ENCODE data around the gene SGCA. TPM values are rescaled to one million over a fixed set of nuclear protein-coding genes. Genes with fewer than 3 reads are reported as not detected.

SGCA gene
- total and polyA plus RNA-seq, 9 of the 15 experiments (the other 6 are each of a cell fraction or from before 2014, with no cell fraction given), result not detected

DNA sequence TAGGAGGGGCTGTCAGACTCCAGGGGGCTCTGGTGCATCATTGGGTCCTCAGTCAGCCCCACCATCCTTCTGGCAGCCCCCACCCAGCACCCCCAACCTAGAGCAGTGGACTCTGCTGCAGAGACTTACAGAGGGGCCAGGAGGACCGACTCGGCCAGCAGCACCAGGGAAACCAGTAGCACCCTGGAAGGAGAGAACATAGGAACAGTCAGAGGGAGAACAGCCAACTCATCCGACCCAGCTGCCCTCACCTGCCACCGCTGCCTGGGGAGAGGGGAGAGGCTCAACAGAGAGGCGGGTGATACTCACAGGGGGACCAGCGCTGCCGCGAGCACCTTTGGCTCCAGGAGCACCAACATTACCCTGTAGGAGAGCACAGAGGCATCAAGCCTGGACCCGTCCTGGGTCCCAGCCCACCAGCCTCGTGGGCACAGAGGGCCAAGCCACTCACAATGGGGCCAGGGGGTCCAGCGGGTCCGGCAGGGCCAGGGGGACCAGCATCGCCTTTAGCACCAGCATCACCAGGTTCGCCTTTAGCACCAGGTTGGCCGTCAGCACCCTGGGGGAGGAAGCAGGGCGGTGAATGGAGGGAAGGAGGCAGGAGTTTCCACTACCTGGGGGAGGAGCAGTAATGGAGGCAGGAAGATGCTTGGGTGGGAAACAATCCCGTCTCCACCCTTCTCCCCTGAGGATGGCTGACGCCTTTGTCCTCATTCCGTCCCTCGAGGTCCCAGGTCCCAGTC is 23.9 kb downstream of the SGCA start:
- in situ Hi-C loops (cut with MboI), result no loop called here
- no peak overlapping the region for H3K27ac ChIP-seq (ENCODE audit: extremely low read depth, low read depth, low read length)
- peaks cover 63 to 96% of the 10 kb centered on the region in 2 experiments for H3K27me3 ChIP-seq (ENCODE audit: control insufficient read depth in 2 of 2, insufficient read depth in 2 of 2, low read length in 2 of 2)
- BruUV-seq (replicated peaks), result no TSS peak
- H3K9ac ChIP-seq (ENCODE audit: insufficient read depth in 1 of 2, low read depth in 2 of 2, low read length in 2 of 2), result no peak overlapping the region
- H4K20me1 ChIP-seq (replicated peaks; ENCODE audit: control insufficient read depth, insufficient read depth, low read length), result no peaks in the 10 kb centered on the region; the same call in 1 of the 2 replicates
- no peaks in the 10 kb centered on the region for H3K36me3 ChIP-seq (ENCODE audit: control insufficient read depth, insufficient read depth, low read length)
- no peaks in the 10 kb centered on the region for H3K9me3 ChIP-seq (replicated peaks; ENCODE audit: control insufficient read depth, insufficient read depth, low read depth, low read length)
- no peak overlapping the region for H2AFZ ChIP-seq (ENCODE audit: low read depth, low read length)
- CTCF ChIA-PET (ENCODE audit: low intra/inter-chr PET ratio), result no interaction called here
- H3K4me3 ChIP-seq, result no peak overlapping the region
- intact Hi-C loops (cut with micrococcal nuclease), result no loop called here
- peaks cover 0 to 9% of the 10 kb centered on the region in 2 experiments; a peak in 3 of 5 replicates for H3K4me1 ChIP-seq (replicated peaks in 1 of 2; ENCODE audit: control insufficient read depth in 2 of 2, insufficient read depth in 2 of 2, low read length in 2 of 2)
- H3K4me2 ChIP-seq (ENCODE audit: insufficient read depth, low read length), result no peak overlapping the region
- WGBS (ENCODE audit: insufficient coverage, low coverage, missing lambda C conversion rate), result 0% methylated on average over 18 of the region's 20 CpGs
- TF ChIP-seq FOXJ3 (CRISPR knock-in tag; IDR thresholded peaks at IDR 0.05) (no peak), ZNF699 (CRISPR knock-in tag; IDR thresholded peaks at IDR 0.05; ENCODE audit: insufficient replicate concordance) (no peak), ETV1 (tag; conservative IDR thresholded peaks at IDR 0.05; ENCODE audit: low read depth) (no peak)
- TF ChIP-seq, protein P1, sequence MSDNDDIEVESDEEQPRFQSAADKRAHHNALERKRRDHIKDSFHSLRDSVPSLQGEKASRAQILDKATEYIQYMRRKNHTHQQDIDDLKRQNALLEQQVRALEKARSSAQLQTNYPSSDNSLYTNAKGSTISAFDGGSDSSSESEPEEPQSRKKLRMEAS (CRISPR knock-in tag; IDR thresholded peaks at IDR 0.05), result 0 out of 2 replicates have a peak, but pooled peaks have one; percentile 22
- TF ChIP-seq, protein P2, sequence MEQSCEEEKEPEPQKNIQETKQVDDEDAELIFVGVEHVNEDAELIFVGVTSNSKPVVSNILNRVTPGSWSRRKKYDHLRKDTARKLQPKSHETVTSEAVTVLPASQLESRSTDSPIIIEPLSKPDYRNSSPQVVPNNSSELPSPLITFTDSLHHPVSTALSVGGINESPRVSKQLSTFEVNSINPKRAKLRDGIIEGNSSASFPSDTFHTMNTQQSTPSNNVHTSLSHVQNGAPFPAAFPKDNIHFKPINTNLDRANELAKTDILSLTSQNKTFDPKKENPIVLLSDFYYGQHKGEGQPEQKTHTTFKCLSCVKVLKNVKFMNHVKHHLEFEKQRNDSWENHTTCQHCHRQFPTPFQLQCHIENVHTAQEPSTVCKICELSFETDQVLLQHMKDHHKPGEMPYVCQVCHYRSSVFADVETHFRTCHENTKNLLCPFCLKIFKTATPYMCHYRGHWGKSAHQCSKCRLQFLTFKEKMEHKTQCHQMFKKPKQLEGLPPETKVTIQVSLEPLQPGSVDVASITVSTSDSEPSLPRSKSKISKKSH (CRISPR knock-in tag; IDR thresholded peaks at IDR 0.05), result no peak
- H3K9me1 ChIP-seq (ENCODE audit: control insufficient read depth, insufficient read depth, low read length), result no peaks in the 10 kb centered on the region
- DNase-seq (ENCODE audit: extremely low read depth in 1 of 4, low spot score in 3 of 4) (no peak), ATAC-seq (no peak), FAIRE-seq (no peak)
- no peaks in the 10 kb centered on the region for H3K79me2 ChIP-seq (ENCODE audit: control insufficient read depth, insufficient read depth, low read length)
- POLR2A ChIA-PET, result interaction anchor here (0.5 to 0.6 kb wide), 2 partner anchors 46 to 114 kb away, joined by 3 to 4 read pairs; no protein-coding TSS in a partner anchor
